Measurements from ENCODE around the gene HPS4. TPM values are rescaled to one million over a fixed set of nuclear protein-coding genes. Genes with fewer than 3 reads are reported as not detected.
A peak's percentile ranks its signal among the peaks of the same experiment; 100 is the strongest.

The HPS4 gene
- total RNA-seq, 1 donor from 2014 or later: 34.2 TPM

DNA sequence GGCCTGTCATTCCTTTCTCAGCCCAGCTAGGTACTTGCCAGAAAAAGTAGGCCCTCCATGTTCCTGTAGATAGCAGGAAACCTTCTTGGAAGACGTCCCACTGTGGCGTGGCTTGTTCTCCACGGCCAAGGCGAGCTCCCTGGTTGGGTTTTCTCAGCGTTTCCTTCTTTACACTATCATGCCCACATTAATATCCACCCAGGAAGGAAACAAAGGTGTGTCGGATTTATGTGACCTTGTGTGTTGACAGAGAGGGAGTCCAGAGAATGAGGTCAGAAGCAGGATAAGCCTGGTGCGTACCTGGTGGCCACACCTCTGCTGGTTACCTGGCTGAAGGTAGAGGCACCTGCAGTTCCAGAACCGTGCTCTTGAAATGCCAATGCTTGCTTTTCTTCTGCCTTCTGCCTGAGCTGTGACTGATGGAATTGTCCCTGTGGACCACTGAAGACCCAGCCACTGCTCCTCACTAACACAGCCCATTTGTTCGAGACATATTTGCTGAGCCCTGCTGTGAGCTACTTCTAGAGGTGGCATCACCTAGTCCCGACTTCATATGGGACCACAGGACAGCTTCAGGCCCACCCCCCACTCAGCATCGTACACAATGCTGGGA lies 46.6 kb downstream of the HPS4 start:
- TF ChIP-seq, protein P1, sequence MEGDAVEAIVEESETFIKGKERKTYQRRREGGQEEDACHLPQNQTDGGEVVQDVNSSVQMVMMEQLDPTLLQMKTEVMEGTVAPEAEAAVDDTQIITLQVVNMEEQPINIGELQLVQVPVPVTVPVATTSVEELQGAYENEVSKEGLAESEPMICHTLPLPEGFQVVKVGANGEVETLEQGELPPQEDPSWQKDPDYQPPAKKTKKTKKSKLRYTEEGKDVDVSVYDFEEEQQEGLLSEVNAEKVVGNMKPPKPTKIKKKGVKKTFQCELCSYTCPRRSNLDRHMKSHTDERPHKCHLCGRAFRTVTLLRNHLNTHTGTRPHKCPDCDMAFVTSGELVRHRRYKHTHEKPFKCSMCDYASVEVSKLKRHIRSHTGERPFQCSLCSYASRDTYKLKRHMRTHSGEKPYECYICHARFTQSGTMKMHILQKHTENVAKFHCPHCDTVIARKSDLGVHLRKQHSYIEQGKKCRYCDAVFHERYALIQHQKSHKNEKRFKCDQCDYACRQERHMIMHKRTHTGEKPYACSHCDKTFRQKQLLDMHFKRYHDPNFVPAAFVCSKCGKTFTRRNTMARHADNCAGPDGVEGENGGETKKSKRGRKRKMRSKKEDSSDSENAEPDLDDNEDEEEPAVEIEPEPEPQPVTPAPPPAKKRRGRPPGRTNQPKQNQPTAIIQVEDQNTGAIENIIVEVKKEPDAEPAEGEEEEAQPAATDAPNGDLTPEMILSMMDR (IDR thresholded peaks at IDR 0.05; ENCODE audit: unreplicated experiment): no peak
- Mint-ChIP-seq H3K4me1 (ENCODE audit: unreplicated experiment) (peaks cover 7% of the 10 kb centered on the region), H3K36me3 (ENCODE audit: low read depth, unreplicated experiment) (peaks cover 15% of the 10 kb centered on the region)

DNA sequence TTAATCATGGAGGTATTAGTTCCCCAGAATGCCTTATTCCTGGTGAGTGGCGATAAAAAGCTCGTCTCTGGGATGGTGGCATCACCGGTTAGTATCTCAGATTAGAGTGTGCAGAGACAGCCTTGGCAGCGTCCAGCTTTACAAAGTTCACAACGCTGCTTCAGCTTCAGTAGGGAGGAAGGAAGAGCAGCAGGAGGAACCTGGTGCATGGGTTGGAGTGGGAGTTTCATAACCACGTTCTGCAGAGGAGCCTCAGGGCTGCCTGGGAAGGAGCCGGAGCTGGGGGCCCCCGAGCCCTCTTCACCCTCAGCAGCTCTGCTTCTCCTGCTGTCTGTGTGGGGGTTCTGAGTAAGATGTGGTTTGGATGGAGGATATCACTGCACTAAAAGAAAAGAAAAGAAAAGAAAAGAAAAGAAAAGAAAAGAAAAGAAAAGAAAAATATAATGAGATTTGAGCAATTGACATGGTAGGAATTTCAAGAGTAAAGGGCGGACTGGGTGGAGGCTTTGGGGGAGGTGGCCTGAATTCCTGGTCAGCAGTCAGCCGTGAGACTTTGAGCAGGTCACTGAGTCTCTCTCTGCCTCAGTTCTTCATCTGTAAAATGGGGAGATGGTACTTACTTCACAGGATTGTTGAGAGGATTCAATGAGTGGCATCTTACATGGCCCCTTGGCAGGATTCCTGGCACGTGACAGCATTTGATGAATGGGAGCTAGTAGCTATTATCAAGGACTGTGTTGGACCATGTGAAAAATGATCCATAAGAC lies 48.1 kb downstream of the HPS4 start:
- Mint-ChIP-seq H3K27ac (ENCODE audit: unreplicated experiment) (no peak overlapping the region), H3K27me3 (ENCODE audit: unreplicated experiment) (peaks cover 4% of the 10 kb centered on the region), H3K9me3 (ENCODE audit: unreplicated experiment) (no peaks in the 10 kb centered on the region), H3K4me1 (ENCODE audit: unreplicated experiment) (peaks cover 16% of the 10 kb centered on the region), H3K4me3 (ENCODE audit: unreplicated experiment) (no peak overlapping the region), H3K36me3 (ENCODE audit: low read depth, unreplicated experiment) (peaks cover 12% of the 10 kb centered on the region)
- TF ChIP-seq, protein P1 (IDR thresholded peaks at IDR 0.05; ENCODE audit: unreplicated experiment): no peak
- DNase-seq (ENCODE audit: low spot score): no peak

More for the DNA sequence above, 46.6 kb downstream of the HPS4 start:
- H3K27ac Mint-ChIP-seq (ENCODE audit: unreplicated experiment): no peak overlapping the region
- peaks cover 4% of the 10 kb centered on the region for H3K27me3 Mint-ChIP-seq (ENCODE audit: unreplicated experiment)
- H3K4me3 Mint-ChIP-seq (ENCODE audit: unreplicated experiment): no peak overlapping the region
- DNase-seq (ENCODE audit: low spot score): no peak
- H3K9me3 Mint-ChIP-seq (ENCODE audit: unreplicated experiment): no peaks in the 10 kb centered on the region

DNA sequence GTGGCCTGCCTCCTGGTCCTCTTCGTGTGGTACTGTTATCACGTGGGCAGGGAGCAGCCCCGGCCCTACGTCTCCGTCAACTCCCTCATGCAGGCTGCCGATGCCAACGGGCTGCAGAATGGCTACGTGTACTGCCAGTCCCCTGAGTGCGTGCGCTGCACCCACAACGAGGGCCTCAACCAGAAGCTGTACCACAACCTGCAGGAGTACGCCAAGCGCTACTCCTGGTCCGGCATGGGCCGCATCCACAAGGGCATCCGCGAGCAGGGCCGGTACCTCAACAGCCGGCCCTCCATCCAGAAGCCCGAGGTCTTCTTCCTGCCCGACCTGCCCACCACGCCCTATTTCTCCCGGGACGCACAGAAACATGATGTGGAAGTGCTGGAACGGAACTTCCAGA lies 49.8 kb downstream of the HPS4 start:
- TF ChIP-seq, protein P1 (IDR thresholded peaks at IDR 0.05; ENCODE audit: unreplicated experiment): no peak
- Mint-ChIP-seq H3K36me3 (ENCODE audit: low read depth, unreplicated experiment) (peaks cover 11% of the 10 kb centered on the region), H3K27me3 (ENCODE audit: unreplicated experiment) (peaks cover 2% of the 10 kb centered on the region), H3K4me1 (ENCODE audit: unreplicated experiment) (peaks cover 26% of the 10 kb centered on the region), H3K4me3 (ENCODE audit: unreplicated experiment) (peak overlapping the region; percentile 42), H3K27ac (ENCODE audit: unreplicated experiment) (no peak overlapping the region), H3K9me3 (ENCODE audit: unreplicated experiment) (no peaks in the 10 kb centered on the region)
- no peak for DNase-seq (ENCODE audit: low spot score)

DNA sequence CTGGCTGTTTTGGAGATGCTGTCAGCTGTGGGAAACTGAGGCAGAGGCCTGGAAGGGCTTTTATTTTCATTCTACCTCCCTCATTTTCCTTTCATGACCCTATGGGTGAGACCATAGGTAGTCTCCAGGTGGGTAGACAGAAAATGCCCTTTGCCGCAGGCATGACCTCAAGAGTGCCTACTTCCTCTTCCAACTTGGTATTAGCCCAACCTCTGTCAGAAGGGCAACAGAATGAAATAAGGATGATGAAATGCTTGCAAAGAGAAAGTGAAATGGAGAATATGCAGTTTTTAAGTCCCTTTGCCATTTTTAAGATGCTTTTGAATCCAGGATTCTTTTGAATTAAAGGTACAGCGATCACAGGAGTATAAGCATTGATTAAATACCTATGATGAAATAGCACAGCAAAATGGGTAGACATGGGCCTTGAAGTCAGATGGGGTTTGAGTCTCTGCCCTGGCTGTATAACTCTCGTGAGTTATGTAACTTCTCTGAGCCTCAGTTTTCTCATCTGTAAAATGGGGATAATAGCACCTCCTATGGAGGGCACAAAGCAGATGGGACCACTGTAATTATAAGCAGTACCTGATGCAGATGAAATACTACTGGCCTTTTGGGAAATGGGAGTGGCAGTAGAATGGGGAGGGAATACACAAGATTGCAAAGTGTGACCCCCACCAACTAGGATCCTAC lies 50.8 kb downstream of the HPS4 start:
- Mint-ChIP-seq H3K27me3 (ENCODE audit: unreplicated experiment) (peaks cover 4% of the 10 kb centered on the region), H3K36me3 (ENCODE audit: low read depth, unreplicated experiment) (peaks cover 14% of the 10 kb centered on the region), H3K4me3 (ENCODE audit: unreplicated experiment) (no peak overlapping the region), H3K27ac (ENCODE audit: unreplicated experiment) (no peak overlapping the region), H3K4me1 (ENCODE audit: unreplicated experiment) (peaks cover 33% of the 10 kb centered on the region), H3K9me3 (ENCODE audit: unreplicated experiment) (no peaks in the 10 kb centered on the region)
- DNase-seq (ENCODE audit: low spot score): no peak
- TF ChIP-seq, protein P1 (IDR thresholded peaks at IDR 0.05; ENCODE audit: unreplicated experiment): no peak

Measured in endothelial cell (in vitro differentiated cells).